HepG2 (cell line): ENCODE data around the gene WDR93. TPM values are rescaled to one million over a fixed set of nuclear protein-coding genes. Genes with fewer than 3 reads are reported as not detected.

Experiments
- ARNT ChIP-seq: fragments of 450-650 bp; IDR thresholded peaks from 2 replicates; pipeline ENCODE4 v1.6.1; 2017
- MEIS2 ChIP-seq: sonication (generic); formaldehyde crosslinking; IDR thresholded peaks from 2 replicates; pipeline ENCODE4 v1.9.0; 2021; ENCODE audit warnings: mild to moderate bottlenecking, missing genetic modification reagents
- NFYC ChIP-seq: IDR thresholded peaks from 2 replicates; pipeline ENCODE4 v1.6.1; 2016; ENCODE audit warnings: missing genetic modification reagents, missing compliant biosample characterization
- POLR2G ChIP-seq: fragments of 200-400 bp; formaldehyde crosslinking; IDR thresholded peaks from 2 replicates; pipeline ENCODE4 v1.6.1; 2018; ENCODE audit warnings: mild to moderate bottlenecking, low read depth, low read length, moderate library complexity
- PRMT3 ChIP-seq: sonication (generic); formaldehyde crosslinking; IDR thresholded peaks from 2 replicates; pipeline ENCODE4 v1.8.1; 2022; ENCODE audit warnings: low read depth, mild to moderate bottlenecking, moderate library complexity, missing genetic modification reagents, borderline replicate concordance
- STAT5B ChIP-seq: sonication (generic); formaldehyde crosslinking; IDR thresholded peaks from 2 replicates; pipeline ENCODE4 v1.4.0; 2020; ENCODE audit warnings: missing genetic modification reagents
- ZC3H13 ChIP-seq: sonication (generic); formaldehyde crosslinking; IDR thresholded peaks from 2 replicates; pipeline ENCODE4 v1.8.1; 2023; ENCODE audit warnings: mild to moderate bottlenecking, missing genetic modification reagents, moderate library complexity
- ZFP62 ChIP-seq: sonication (generic); formaldehyde crosslinking; IDR thresholded peaks from 2 replicates; pipeline ENCODE4 v1.4.0; 2020; ENCODE audit warnings: missing genetic modification reagents
- ZNF329 ChIP-seq: sonication (generic); formaldehyde crosslinking; IDR thresholded peaks from 2 replicates; pipeline ENCODE4 v1.9.0; 2021; ENCODE audit warnings: low read depth, mild to moderate bottlenecking, missing genetic modification reagents
- ZNF574 ChIP-seq: sonication (generic); formaldehyde crosslinking; IDR thresholded peaks from 2 replicates; pipeline ENCODE4 v1.4.0; 2020; ENCODE audit warnings: missing genetic modification reagents
- ZNF598 ChIP-seq: sonication (generic); formaldehyde crosslinking; IDR thresholded peaks from 2 replicates; pipeline ENCODE4 v1.5.1; 2020; ENCODE audit warnings: mild to moderate bottlenecking, missing genetic modification reagents, borderline replicate concordance
- ZNF747 ChIP-seq: sonication (generic); formaldehyde crosslinking; IDR thresholded peaks from 2 replicates; pipeline ENCODE4 v1.8.1; 2023; ENCODE audit warnings: missing genetic modification reagents, mild to moderate bottlenecking, borderline replicate concordance
- ZNF777 ChIP-seq: sonication (generic); formaldehyde crosslinking; IDR thresholded peaks from 2 replicates; pipeline ENCODE4 v1.4.0; 2020; ENCODE audit warnings: missing genetic modification reagents
- polyA plus RNA-seq, 8 experiments: library from polyadenylated mRNA; depleted of rRNA in 3 of 8; stranded (reverse) in 7 of 8; unstranded in 1 of 8; fragments of >200 nt; fragmentation: Illumina TruSeq in 4 of 8; extraction: Trizol in 4 of 8; gene quantifications; 2 replicates each; pipeline versions ENCODE4 v1.2.1 to v1.2.3, GENCODE V29; 2011 to 2016; ENCODE audit warnings: low read depth in 4 of 8, missing spikeins in 1 of 8, mixed read lengths in 1 of 8; ENCODE audit not compliant: insufficient read depth in 1 of 8
- total RNA-seq, 5 experiments: library from RNA; depleted of rRNA; stranded (reverse); fragments of >200 nt; fragmentation: Illumina TruSeq; extraction: Trizol; gene quantifications; 2 replicates each; pipeline ENCODE4 v1.2.3, GENCODE V29; 2016; ENCODE audit warnings: low read depth in 1 of 5
- TF ChIP-seq, protein P1 (sequence below), 2 experiments: sonication (generic) in 1 of 2; formaldehyde crosslinking in 1 of 2; IDR thresholded peaks; 2 replicates each; pipeline versions ENCODE4 v1.6.1 to v1.9.0; 2014 to 2022; ENCODE audit warnings: antibody characterized with exemption in 1 of 2, borderline replicate concordance in 1 of 2, inconsistent platforms in 1 of 2, low read depth in 1 of 2, missing genetic modification reagents in 1 of 2
- TF ChIP-seq, protein P2 (sequence below): sonication (generic); formaldehyde crosslinking; IDR thresholded peaks from 2 replicates; pipeline ENCODE4 v1.5.1; 2020; ENCODE audit warnings: mild to moderate bottlenecking, missing genetic modification reagents, borderline replicate concordance

Gene WDR93
- total and polyA plus RNA-seq, 2 of the 13 experiments (the other 11 are each of a cell fraction or from before 2014, with no cell fraction given), result 0.07 TPM; not detected in 1

- TF ChIP-seq STAT5B (CRISPR knock-in tag) (no peak; the same call in 1 of the 2 replicates), ZNF574 (CRISPR knock-in tag) (peak; percentile 67), ARNT (no peak), NFYC (CRISPR knock-in tag) (0 out of 2 replicates have a peak, but pooled peaks have one; percentile 39), POLR2G (0 out of 2 replicates have a peak, but pooled peaks have one; percentile 27), ZNF329 (CRISPR knock-in tag) (peak; percentile 77), MEIS2 (CRISPR knock-in tag) (no peak; the same call in 1 of the 2 replicates), ZC3H13 (CRISPR knock-in tag) (peak; percentile 45; the same call in 1 of the 2 replicates), ZNF598 (no peak), ZNF777 (CRISPR knock-in tag) (peak; percentile 98), PRMT3 (CRISPR knock-in tag) (no peak), ZNF747 (no peak; the same call in 1 of the 2 replicates), ZFP62 (CRISPR knock-in tag) (no peak)
- TF ChIP-seq, protein P1, sequence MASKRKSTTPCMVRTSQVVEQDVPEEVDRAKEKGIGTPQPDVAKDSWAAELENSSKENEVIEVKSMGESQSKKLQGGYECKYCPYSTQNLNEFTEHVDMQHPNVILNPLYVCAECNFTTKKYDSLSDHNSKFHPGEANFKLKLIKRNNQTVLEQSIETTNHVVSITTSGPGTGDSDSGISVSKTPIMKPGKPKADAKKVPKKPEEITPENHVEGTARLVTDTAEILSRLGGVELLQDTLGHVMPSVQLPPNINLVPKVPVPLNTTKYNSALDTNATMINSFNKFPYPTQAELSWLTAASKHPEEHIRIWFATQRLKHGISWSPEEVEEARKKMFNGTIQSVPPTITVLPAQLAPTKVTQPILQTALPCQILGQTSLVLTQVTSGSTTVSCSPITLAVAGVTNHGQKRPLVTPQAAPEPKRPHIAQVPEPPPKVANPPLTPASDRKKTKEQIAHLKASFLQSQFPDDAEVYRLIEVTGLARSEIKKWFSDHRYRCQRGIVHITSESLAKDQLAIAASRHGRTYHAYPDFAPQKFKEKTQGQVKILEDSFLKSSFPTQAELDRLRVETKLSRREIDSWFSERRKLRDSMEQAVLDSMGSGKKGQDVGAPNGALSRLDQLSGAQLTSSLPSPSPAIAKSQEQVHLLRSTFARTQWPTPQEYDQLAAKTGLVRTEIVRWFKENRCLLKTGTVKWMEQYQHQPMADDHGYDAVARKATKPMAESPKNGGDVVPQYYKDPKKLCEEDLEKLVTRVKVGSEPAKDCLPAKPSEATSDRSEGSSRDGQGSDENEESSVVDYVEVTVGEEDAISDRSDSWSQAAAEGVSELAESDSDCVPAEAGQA (IDR thresholded peaks at IDR 0.05; ENCODE audit: low read depth), result no peak
- TF ChIP-seq, protein P1 (CRISPR knock-in tag; IDR thresholded peaks at IDR 0.05; ENCODE audit: borderline replicate concordance), result no peak
- TF ChIP-seq, protein P2, sequence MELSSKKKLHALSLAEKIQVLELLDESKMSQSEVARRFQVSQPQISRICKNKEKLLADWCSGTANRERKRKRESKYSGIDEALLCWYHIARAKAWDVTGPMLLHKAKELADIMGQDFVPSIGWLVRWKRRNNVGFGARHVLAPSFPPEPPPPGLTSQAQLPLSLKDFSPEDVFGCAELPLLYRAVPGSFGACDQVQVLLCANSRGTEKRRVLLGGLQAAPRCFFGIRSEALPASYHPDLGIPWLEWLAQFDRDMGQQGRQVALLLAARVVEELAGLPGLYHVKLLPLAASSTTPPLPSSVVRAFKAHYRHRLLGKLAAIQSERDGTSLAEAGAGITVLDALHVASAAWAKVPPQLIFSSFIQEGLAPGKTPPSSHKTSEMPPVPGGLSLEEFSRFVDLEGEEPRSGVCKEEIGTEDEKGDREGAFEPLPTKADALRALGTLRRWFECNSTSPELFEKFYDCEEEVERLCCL (CRISPR knock-in tag), result no peak
Measured at GRCh38 chr15:89776274-89777072, 85.9 kb downstream of the WDR93 start, which contains the start of gene MESP2 (continued).
